GM21737 (cell line): ENCODE results near the gene GLDC.
"Not testable (repeated sequence)": the region's sequence is repeated elsewhere in the genome, so short reads cannot be mapped to it uniquely, and the experiment has no call there.

Experiments used
- ATAC-seq: cut with Tn5 transposase; IDR thresholded peaks from one replicate; pipeline ENCODE4 v1.9.1; 2021; ENCODE audit warnings: mild to moderate bottlenecking, moderate library complexity; ENCODE audit not compliant: unreplicated experiment

GLDC gene

DNA sequence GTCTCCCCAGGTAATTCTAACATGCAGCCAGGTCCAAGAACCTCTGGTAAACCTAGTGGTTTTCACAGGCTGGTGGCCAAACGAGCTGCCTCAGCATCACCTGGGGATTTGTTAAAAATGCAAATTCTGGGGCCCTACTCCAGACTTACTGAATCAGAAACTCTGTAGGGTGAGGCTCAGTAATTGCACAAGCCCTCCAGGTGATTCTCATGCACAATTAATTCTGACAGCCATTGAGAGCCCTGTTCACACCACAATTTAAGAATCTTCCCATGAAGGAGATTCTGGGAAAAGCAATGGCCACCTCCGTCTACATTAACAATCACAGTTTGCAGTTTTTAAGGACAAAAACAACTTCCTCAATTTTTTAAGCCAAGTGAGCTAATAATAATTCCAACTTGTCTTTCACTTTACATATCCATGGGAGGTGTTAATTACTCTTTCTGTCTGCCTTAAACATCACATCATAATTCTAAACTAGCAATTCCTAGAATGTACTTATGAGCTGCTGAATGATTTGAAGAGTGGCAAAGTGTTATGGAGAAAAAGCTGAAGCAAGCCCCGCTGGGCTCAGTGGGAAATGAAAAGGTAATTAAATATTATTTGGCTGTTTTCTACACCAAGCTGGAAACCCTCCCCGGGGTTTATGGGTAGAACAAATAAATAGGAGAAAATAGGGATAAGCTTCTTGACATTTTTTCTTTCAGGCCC is 70.0 kb downstream of the GLDC start:
- ATAC-seq: no peak

DNA sequence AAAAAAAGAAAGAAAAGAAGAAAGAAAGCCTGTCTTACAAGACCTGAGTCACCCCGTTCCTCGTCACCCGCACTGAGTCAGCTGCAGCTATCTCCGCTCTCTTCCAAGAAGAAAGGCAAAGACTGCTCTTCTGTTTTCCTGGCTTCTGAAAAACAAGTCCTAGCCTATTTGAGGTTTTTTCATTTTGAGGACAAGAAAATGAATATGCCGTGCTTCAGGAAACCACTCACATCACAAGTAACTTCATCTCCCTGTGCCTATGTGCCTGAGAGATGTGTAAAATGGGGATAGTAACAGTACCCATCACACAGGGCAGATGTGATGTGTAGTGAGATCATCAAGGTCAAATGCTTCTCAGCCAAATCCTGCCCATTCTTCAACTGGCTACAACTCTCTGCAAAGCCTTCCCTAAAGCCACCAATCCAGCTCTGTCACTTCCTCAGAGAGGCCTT is 78.4 kb downstream of the GLDC start:
- ATAC-seq: no peak

DNA sequence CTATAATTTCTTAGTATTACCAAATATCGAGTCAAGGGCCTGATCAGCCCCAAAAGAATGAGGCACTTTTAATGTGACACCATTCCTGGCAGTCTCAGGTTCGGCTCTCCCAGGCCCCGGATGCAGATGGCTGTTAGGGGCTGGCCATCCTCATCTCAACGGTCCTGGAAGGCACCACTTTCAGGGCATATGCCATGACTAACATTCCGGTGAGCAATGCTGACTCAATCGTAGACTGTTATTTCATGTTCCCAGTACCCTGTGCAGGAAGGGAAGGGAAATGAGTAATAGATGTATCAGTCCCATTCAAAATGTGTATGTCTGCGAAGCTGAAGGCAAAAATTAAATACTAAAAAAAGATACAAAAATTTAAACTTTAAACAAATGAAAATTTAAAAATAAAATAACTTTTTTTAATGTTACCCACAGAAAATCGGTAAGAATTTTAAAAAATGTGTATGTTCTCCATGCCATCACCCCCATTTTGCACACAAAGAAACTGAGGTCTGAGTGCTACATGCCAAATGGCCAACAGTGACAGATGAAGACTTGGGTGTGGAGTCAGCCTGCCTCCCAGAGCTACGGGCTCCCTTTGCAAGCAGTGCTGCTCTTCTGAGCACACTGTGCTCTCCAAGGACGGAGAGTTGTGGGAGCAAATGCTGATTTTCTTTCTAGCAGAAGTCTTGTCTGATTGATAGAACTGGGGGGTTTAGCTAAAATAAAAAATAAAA is 79.0 kb downstream of the GLDC start:
- ATAC-seq: no peak

DNA sequence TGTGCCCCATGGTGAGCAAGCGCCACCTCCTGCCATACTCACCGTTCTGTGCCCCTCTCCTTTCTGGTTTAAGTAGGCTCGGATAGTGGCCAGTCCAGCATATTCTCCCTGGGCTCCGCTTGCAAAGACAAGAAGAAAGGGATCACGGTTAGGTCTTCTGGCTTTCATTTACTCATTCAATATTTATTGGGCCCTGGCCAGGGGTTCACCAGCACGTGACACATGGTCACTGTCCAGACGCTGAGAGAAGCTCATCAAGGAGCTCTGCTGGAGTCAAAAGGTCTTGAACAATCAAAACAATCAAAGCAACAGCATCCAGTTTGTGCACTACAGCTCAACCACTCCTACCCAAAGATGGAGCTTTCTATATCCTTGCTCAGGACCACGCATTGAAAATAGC is 80.2 kb downstream of the GLDC start:
- ATAC-seq: no peak

DNA sequence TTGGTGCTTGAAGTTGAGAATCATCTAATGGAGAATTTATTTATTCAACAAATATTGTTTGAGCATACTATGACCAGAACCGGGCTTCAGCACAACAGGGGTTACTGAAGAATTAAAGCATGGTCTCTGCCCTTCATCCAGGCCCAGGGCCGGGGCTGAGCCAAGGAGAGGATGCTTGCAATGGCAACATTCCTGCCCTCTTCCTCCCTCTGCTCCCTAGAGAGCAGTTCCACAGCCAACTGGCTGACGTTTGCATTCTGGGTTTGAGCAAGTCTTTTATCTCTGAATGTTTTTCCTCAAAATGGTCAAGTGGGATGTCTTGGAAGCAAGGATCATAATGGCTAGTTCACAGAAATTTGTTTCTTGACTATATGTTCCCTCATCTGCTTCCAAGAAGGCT is 80.7 kb downstream of the GLDC start:
- no peak for ATAC-seq

DNA sequence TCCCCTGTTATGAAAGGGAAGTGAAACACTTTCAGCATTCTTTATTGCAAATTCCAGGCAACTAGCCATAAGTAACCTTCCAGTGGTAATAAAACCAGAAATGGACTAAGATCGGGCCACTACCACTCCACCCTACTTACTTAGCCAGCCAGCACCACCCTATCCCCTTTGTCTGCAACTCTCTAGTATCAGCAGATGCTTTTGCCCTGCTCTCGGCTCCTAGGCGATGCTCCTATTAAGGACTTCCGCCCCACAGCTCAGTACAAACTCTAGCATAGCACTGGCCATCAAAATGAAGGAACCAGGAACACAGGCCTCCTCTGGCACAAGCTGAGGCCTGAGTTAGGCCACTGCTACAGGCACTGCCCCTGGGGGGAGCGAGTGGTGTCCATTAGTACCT is 81.2 kb downstream of the GLDC start:
- no peak for ATAC-seq

DNA sequence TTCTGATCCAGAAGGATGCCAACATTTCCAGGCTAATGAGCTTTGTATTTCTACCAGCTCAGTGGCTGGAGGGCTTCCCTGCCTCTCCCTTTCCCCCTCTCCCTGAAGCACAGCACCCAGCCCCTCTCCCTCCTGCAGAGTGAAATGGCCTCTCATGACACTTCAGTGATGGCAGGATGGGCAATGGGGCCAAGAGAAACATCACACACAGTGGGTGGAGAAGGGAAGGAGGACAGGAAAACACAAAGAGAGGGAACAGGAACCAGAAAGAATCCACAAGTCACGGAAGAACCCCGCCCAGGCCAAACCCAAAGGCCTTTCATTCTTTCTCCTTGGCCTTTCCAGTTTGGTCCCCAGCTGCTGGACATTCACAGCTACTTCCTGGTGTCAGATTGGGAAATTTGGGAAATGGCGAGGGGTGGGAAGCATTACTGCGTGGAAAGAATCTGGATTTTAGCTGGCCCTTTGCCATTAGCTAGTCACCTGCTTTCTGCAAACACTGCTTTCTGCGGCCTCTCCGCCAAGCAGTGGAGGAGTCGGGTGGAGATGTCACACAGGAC is 82.6 kb downstream of the GLDC start:
- ATAC-seq: no peak

DNA sequence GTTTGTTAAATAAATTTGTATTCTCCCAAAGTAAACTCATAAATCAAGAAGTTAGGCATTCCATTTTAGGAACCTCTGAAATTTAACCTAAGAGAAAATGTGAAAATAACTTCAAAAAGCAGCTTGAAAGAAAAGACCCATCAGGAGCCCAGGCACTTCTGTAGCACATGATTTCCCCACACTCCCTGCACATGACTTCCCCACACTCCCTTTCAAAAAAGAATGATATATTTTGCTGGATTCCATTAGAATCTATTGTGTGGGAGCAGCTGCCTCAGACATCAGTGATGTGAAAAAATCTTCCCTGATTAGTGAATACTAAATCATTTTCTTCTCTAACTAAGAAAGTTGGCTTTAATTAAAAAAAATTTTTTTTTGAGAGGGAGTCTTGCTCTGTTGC is 83.3 kb downstream of the GLDC start:
- no peak for ATAC-seq

DNA sequence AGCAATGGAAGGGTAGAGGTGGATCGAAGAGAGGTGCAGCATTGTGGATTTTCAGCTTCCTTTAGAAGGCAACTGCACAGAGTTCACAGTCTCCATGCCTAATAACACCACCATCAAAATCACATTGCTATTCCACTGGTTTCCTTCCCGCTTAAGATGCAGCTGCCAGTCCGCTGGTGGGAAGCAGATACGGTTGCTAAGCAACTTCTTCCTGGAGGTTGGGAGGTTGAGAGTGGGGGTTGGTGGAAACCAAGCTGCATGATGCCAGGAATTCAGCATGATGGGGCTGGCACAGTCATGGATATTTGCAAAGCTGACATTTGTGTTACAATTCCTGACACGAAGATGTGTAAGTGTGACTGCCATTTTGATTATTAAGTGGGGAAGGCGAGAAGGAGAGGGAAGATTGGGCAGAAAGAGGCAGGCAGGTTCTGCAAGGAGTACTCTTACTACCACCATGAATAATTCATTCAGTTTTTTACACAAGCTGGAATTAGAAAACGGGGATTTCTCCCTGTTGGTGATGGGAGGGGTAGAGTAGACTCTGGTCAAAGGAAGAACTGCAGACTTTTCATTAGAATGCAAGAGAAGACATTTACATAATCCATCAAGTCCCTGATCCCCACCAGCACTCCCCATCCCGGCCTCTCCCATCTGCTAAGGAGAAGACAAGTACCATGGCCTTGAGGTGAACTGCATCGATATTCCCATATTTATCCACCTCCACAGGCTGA is 87.5 kb downstream of the GLDC start:
- ATAC-seq: no peak

DNA sequence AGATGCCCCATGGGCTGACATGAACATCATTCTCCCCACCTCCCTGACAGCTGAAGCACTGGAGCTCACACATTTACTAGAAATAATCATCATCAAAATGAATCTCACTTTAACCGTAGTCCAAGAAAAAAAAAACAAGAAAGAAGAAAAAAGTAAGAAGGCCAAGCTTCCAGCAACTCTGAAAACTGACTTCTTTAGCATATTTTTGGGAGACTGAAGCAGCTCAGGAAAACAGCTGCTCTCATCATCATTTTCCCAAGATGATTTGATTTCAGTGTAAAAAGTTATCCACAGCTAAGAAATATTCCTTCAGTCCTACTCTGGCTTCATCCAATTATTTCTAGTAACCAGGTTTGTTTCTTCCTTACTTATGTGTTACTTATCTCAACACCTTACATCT is 91.7 kb downstream of the GLDC start:
- no peak for ATAC-seq

DNA sequence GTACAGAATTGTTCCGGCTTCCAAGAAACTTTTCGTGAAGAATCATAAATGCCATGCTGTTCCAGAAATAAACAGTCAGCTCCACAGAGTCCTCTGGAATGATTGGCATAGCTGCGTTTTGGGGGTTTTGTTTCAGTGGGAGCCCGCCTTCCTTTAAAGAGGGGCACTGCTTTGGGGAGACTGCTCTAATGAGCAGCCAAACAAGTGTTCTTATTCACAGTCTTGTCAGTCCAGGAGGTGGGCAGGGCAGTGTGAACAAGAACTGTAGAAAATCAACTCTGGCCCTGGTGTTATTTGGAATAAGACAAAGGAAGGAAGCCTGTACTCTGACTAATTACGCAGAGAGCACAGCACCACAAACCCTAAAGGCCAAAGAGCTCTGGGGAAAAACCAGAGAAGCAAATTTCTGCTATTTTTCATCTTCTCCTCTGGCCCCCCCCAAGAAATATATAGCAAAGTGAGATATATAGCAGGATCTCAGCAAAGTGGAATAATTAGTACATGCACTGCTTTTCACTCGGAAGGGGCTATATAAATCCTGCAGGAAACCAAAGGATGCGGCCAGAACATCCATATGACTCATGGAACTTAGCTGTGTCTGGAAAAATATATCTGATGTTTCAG is 92.9 kb downstream of the GLDC start:
- no peak for ATAC-seq

DNA sequence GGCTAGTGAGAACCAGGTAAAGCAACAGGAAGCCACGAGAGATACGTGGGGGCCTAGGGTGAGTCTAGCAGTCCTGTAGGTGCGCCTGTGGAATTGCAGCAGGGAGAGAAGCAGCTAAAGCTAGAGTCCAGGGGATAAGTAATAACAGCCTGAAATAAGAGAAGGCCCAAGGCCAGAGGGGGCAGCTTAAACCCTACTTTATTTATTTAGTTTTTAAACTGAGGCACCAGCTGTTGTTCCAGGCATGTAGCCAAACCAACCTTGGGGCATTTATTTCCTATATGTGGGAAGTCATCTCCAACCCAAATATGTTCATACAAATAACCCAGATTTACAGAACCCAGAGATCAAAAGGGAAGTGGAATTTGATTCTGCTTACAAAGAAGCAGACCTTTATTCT is 93.5 kb downstream of the GLDC start:
- no peak for ATAC-seq

DNA sequence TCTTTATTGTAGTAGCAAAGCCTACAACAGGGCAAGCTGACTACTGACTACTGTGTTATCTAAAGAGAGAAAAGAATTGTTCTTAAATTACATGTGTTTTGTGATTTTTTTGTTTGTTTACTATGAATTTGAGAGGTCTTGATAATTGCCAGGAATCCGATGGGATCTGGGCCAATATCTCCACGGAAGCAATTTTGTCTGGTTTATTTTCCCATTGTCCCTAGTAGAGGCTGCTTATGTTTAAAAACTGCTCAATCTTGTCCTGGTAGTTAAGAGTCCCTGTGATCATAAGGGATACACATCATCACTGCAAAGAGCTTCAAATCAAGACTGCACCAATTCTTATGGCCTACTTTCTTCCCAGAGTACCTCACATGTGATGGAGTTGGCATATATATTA is 94.4 kb downstream of the GLDC start:
- no peak for ATAC-seq

DNA sequence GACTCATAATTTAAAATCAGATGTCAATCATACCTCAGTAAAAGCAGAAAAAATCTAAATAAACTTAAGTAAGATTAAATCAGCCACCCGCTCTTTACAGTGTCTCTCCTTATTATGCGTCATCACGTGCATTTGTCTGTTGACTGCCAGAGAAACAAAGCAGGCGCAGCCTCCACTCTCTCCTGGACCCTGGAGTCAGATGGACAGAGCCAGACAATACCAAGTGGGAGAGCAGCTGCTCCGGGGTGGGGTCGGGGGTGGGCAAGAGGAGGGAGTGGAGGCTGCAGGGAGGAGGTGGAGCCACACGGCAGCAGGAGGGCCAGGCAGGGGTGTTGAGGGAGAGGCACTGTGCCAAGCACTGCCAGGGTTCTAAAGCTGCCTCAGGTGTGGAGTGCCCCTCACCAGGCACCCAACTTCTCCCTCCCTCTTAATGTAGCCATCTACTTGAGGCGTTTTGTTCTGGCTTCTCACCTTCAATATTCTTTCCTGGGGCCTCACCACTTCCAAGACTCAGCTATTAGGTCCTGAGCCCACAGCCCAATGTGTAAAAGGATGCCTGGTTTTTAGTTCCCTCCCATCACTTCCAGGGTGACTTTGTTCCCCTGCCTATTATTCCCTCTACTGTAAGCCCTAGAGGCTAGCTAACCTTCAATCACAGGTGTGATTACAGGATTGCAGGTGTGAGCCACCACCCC is 96.3 kb downstream of the GLDC start:
- no peak for ATAC-seq

DNA sequence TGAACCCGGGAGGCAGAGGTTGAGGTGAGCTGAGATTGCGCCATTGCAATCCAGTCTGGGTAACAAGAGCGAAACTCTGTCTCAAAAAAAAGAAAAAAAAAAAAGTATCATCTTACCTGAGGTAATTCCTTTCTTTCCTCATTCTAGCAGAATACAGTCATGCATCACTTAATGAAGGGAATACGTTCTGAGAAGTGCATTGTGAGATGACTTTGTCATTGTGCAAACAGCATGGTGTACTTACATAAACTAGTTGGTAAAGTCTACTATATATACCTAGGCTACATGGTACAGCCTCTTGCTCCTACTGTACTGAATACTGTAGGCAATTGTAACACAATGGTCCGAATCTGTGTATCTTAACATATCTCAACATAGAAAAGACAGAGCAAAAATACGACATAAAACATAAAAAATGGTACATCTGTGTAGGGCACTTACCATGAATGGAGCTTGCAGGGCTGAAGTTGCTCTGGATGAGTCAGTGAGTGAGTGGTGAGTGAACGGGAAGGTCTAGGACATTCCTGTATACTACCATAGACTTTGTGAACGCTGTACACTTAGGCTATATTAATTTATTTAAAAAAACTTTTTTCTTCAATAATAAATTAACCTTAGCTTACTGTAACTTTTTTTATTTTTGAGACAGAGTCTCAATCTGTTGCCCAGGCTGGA is 100.4 kb downstream of the GLDC start:
- ATAC-seq: no peak

DNA sequence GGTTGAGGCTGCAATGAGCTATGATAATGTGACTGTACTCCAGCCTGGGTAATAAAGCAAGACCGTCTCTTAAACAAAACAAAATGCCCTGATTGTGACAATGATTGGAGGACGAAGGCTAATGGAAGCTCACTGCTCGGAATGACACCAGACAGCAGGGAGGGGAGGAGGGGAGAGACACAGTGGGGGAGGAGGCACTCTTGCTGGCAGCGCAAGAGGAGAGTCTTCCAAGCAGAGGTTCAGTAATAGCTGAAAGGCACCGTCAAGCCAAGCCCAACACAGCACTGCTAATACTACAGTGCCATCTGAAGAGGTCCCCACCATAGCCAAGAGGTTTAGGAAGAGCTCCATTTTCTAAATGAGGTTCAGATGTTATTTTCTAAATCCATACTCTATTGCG is 102.3 kb downstream of the GLDC start:
- ATAC-seq: no peak

DNA sequence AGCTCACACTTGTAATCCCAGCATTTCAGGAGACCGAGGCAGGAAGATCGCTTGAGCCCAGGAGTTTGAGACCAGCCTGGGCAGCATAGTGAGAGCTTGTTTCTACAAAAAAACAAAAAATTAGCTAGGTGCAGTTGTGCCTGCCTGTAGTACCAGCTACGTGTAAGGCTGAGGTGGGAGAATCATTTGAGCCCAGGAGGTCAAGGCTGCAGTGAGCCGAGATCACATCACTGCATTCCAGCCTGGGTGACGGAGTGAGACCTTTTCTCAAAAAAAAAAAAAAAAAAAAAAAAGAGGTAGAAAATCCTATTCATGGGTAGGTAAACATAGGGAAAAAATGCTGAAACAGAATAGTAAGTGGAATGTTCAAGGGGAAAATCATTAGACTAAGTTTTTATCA is 102.9 kb downstream of the GLDC start:
- not testable (repeated sequence) for ATAC-seq

DNA sequence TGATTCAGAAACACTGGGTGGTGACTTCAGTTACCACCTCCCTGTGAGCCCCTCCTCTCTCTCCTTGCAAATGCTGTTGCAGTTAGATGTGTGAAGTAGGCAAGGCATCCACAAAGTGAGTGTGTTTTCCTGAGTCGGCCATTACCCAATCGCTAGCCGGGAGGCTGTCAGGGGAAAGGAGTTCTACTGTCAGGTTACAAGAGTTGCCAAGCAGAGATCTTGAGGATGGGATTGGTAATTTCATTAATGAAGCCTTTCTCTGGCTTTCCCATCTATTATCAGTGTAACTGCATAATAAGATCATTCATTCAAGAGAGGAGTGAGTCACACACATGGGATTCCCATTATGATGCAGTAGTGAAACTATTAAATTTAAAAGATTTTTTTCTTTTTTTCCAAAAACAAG is 106.9 kb downstream of the GLDC start:
- ATAC-seq: no peak

DNA sequence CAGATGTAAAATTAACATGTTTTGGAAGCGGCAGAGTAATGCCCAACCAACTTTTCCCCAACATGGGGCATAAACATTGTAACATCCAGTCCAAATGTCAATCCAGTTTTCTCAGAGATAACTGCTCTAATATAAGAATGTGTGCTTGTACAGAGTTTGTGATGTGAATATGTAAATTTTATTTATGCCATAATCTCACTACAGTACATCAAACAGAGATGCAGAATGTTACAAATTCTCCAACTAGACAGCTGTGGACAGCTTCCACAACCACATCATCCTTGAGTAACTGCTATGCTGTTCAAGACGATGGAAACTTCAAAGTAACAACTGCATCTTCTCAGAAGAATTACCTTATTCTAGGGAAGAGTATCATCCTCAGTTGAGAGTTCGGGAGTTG is 109.9 kb downstream of the GLDC start:
- ATAC-seq: no peak
